22Rv1 (cell line): ENCODE data around the gene SLC7A1.

Experiments used
- H3K27ac ChIP-seq: fragments of 450-650 bp; 2 replicates; pipeline ENCODE4 v1.5.1; 2017
- CTCF ChIP-seq: fragments of 450-650 bp; IDR thresholded peaks from 2 replicates; pipeline ENCODE4 v1.5.1; 2017; ENCODE audit warnings: mild to moderate bottlenecking
- ZFX ChIP-seq: fragments of 450-650 bp; IDR thresholded peaks from 2 replicates; pipeline ENCODE4 v1.6.1; 2017; ENCODE audit warnings: antibody characterized with exemption, borderline replicate concordance

Gene SLC7A1

GRCh38 chr13:29525757-29526156 lies 69.7 kb downstream of the SLC7A1 start:
- TF ChIP-seq ZFX (no peak), CTCF (no peak)
- no peak overlapping the region for H3K27ac ChIP-seq

- no peak overlapping the region for H3K27ac ChIP-seq
- TF ChIP-seq ZFX (no peak), CTCF (no peak)
These were observed 70.8 kb downstream of the SLC7A1 start for GRCh38 chr13:29524641-29525040.

GRCh38 chr13:29524176-29524575 lies 71.3 kb downstream of the SLC7A1 start:
- no peak overlapping the region for H3K27ac ChIP-seq
- TF ChIP-seq CTCF (no peak), ZFX (no peak)

- H3K27ac ChIP-seq: no peak overlapping the region
- TF ChIP-seq ZFX (no peak), CTCF (no peak)
These were observed 72.1 kb downstream of the SLC7A1 start for GRCh38 chr13:29523199-29523961.

- TF ChIP-seq ZFX: no peak
- TF ChIP-seq CTCF: no peak
- no peak overlapping the region for H3K27ac ChIP-seq
These were observed 73.3 kb downstream of the SLC7A1 start for GRCh38 chr13:29522044-29522685.

- no peak overlapping the region for H3K27ac ChIP-seq
- TF ChIP-seq ZFX (no peak), CTCF (no peak)
These were observed 74.2 kb downstream of the SLC7A1 start for GRCh38 chr13:29521336-29521735.

- TF ChIP-seq ZFX (no peak), CTCF (no peak)
These were observed 74.8 kb downstream of the SLC7A1 start for GRCh38 chr13:29520671-29521070.

More at GRCh38 chr13:29520671-29521070, 74.8 kb downstream of the SLC7A1 start:
- no peak overlapping the region for H3K27ac ChIP-seq
